Coronary artery (tissue), 2 donors: ENCODE measurements around the gene SLC25A30.
A peak's percentile ranks its signal among the peaks of the same experiment; 100 is the strongest.
"Not testable (repeated sequence)": the region's sequence is repeated elsewhere in the genome, so short reads cannot be mapped to it uniquely, and the experiment has no call there.

ENCODE experiments used
- DNase-seq: peaks from one replicate; pipeline ENCODE4 v3.0.0-alpha.2; 2017; ENCODE audit warnings: low spot score
- H3K27ac ChIP-seq, 2 donors: fragments of 200-600 bp; sonication (generic); one replicate each; pipeline ENCODE4 v1.5.1; 2016 to 2019
- H3K4me3 ChIP-seq: fragments of 200-600 bp; sonication (generic); 2 replicates; pipeline ENCODE4 v1.5.1; 2016; ENCODE audit warnings: mild to moderate bottlenecking, moderate library complexity
- CTCF ChIP-seq: fragments of 200-600 bp; sonication (generic); IDR thresholded peaks from one replicate; pipeline ENCODE4 v1.5.1; 2019; ENCODE audit warnings: antibody characterized with exemption

Gene SLC25A30

GRCh38 chr13:45422731-45423292, 4.6 kb upstream of the SLC25A30 start:
- H3K4me3 ChIP-seq, result no peak overlapping the region

GRCh38 chr13:45419945-45420344, 1.8 kb upstream of the SLC25A30 start:
- no peak for TF ChIP-seq CTCF
- Histone ChIP-seq H3K27ac (no peak overlapping the region), H3K4me3 (no peak overlapping the region)
- DNase-seq, result no peak

More at GRCh38 chr13:45422731-45423292, 4.6 kb upstream of the SLC25A30 start:
- no peak for TF ChIP-seq CTCF
- no peak for DNase-seq
- no peak overlapping the region for H3K27ac ChIP-seq

GRCh38 chr13:45419389-45419788, 1.2 kb upstream of the SLC25A30 start:
- not testable (repeated sequence) for DNase-seq, H3K27ac ChIP-seq, H3K4me3 ChIP-seq

GRCh38 chr13:45416516-45417128, 1.6 kb downstream of the SLC25A30 start:
- Histone ChIP-seq H3K4me3 (peak overlapping the region; percentile 91), H3K27ac (peak overlapping the region; percentile 92 to 93)
- no peak for TF ChIP-seq CTCF
- DNase-seq, result no peak

- no peak for DNase-seq
- TF ChIP-seq CTCF, result no peak
- peak overlapping the region; percentile 64 to 85 for H3K27ac ChIP-seq
- peak overlapping the region; percentile 70 for H3K4me3 ChIP-seq
Measured at GRCh38 chr13:45415112-45415511, 3.1 kb downstream of the SLC25A30 start.

- no peak for DNase-seq
- H3K4me3 ChIP-seq, result peak overlapping the region; percentile 70
- TF ChIP-seq CTCF, result no peak
- peak overlapping the region; percentile 64 to 85 for H3K27ac ChIP-seq
Measured at GRCh38 chr13:45413826-45414307, 4.3 kb downstream of the SLC25A30 start.

- Histone ChIP-seq H3K4me3 (no peak overlapping the region), H3K27ac (no peak overlapping the region)
- no peak for DNase-seq
- no peak for TF ChIP-seq CTCF
Measured at GRCh38 chr13:45412274-45413049, 5.7 kb downstream of the SLC25A30 start.
